Upper lobe of left lung (tissue), 4 donors: ENCODE measurements around the gene INHBC.

Source experiments
- CTCF ChIP-seq, 6 experiments: fragments of 450-650 bp in 4 of 6; fragments of 200-600 bp in 2 of 6; sonication (generic) in 2 of 6; IDR thresholded peaks; one replicate each; pipeline ENCODE4 v1.5.1; 2016 to 2019; ENCODE audit warnings: antibody characterized with exemption in 6 of 6
- EP300 ChIP-seq, 4 donors: sonication (generic); formaldehyde crosslinking; IDR thresholded peaks; one replicate each; pipeline ENCODE4 v1.5.1; 2017; ENCODE audit warnings: antibody characterized with exemption in 4 of 4, control low read depth in 2 of 4
- POLR2AphosphoS5 ChIP-seq, 2 donors: sonication (generic); formaldehyde crosslinking; IDR thresholded peaks; one replicate each; pipeline ENCODE4 v1.5.1; 2017; ENCODE audit warnings: antibody characterized with exemption in 2 of 2

- TF ChIP-seq CTCF (IDR thresholded peaks at IDR 0.05) (no peak), POLR2AphosphoS5 (IDR thresholded peaks at IDR 0.05) (no peak), EP300 (IDR thresholded peaks at IDR 0.05) (no peak)
Measured at GRCh38 chr12:57470286-57470969, 35.8 kb downstream of the INHBC start.
